Gastrocnemius medialis (tissue), 4 donors: ENCODE data around the gene NSMF.

ENCODE experiments used
- POLR2A ChIP-seq, 2 donors: fragments of 450-650 bp; IDR thresholded peaks; one replicate each; pipeline ENCODE4 v1.6.1; 2017; ENCODE audit warnings: antibody characterized with exemption in 2 of 2, mild to moderate bottlenecking in 2 of 2, moderate library complexity in 2 of 2
- TF ChIP-seq, protein P1 (sequence below), 5 experiments: fragments of 450-650 bp in 3 of 5; fragments of 200-600 bp in 2 of 5; sonication (generic) in 2 of 5; IDR thresholded peaks in 4 of 5; conservative IDR thresholded peaks in 1 of 5; 1 replicate in 4 of 5; 2 replicates in 1 of 5; pipeline ENCODE4 v1.5.1; 2016 to 2019; ENCODE audit warnings: antibody characterized with exemption in 5 of 5, mild to moderate bottlenecking in 3 of 5, moderate library complexity in 3 of 5

DNA sequence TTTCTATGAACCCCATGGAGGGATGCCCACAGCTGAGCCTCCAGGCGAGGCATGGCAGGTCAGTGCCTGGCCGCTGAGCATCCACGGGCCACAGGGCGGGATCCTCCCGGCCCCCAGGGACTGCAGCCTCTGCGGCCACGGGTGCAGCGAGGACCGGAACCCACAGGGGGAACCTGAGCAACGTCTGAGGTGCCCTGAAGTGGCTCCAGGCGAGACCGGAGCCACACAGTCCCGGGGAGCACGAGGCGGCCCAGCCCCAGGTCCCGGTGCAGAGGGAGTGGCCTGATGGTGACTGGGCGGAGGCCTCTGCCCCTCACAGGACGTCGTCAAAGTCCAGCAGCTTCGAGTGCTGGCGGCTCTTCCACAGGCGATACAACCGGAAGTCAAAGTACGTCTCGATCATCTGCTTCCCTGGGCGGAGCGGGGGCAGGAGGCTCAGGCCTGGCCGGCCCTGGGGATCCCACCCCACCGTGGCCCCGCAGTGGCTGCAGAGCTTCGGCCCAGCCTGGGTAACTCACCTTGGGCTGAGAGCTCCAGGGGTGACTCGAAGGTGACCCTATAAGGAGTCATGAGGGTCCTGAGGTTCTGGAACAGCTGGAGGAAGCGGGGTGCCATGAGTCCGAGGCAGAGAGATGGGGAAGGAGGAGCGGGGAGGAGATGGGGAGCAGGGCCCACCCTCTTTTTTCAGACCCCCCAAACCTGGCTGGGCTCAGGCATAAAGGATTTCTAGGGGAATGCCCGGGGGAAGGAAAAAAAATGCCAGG, 9.9 kb downstream of the NSMF start:
- no peak for TF ChIP-seq POLR2A (IDR thresholded peaks at IDR 0.05)
- TF ChIP-seq, protein P1, sequence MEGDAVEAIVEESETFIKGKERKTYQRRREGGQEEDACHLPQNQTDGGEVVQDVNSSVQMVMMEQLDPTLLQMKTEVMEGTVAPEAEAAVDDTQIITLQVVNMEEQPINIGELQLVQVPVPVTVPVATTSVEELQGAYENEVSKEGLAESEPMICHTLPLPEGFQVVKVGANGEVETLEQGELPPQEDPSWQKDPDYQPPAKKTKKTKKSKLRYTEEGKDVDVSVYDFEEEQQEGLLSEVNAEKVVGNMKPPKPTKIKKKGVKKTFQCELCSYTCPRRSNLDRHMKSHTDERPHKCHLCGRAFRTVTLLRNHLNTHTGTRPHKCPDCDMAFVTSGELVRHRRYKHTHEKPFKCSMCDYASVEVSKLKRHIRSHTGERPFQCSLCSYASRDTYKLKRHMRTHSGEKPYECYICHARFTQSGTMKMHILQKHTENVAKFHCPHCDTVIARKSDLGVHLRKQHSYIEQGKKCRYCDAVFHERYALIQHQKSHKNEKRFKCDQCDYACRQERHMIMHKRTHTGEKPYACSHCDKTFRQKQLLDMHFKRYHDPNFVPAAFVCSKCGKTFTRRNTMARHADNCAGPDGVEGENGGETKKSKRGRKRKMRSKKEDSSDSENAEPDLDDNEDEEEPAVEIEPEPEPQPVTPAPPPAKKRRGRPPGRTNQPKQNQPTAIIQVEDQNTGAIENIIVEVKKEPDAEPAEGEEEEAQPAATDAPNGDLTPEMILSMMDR (IDR thresholded peaks at IDR 0.05 in 4 of 5, conservative IDR thresholded peaks at IDR 0.05 in 1 of 5), result no peak
